ENCODE measurements around the gene MS4A3. TPM values are rescaled to one million over a fixed set of nuclear protein-coding genes. Genes with fewer than 3 reads are reported as not detected.

The MS4A3 gene
- total and polyA plus RNA-seq, 2 experiments from 2014 or later: not detected

- no peak for TF ChIP-seq CTCF (conservative IDR thresholded peaks at IDR 0.05; ENCODE audit: low read depth in 2 of 2)
- no peak for TF ChIP-seq EZH2 (IDR thresholded peaks at IDR 0.05; ENCODE audit: low read depth, unreplicated experiment)
- TF ChIP-seq POLR2AphosphoS5 (IDR thresholded peaks at IDR 0.05; ENCODE audit: low read depth): no peak
- TF ChIP-seq ZNF114 (CRISPR knock-in tag; IDR thresholded peaks at IDR 0.05): no peak
These were observed 20.9 kb downstream of the MS4A3 start (continued) for GRCh38 chr11:60077216-60077817.

GRCh38 chr11:60077981-60078380 lies 21.5 kb downstream of the MS4A3 start:
- no peaks in the 10 kb centered on the region for H3K36me3 ChIP-seq (ENCODE audit: insufficient read depth)
- Mint-ChIP-seq H3K4me3 (no peak overlapping the region), H3K36me3 (ENCODE audit: low read depth) (peaks cover 10% of the 10 kb centered on the region; the same call in 2 of the 3 replicates), H3K27me3 (ENCODE audit: insufficient read depth, low read depth, poor library complexity) (peaks cover 9% of the 10 kb centered on the region), H3K4me1 (no peaks in the 10 kb centered on the region), H3K9me3 (peaks cover 12% of the 10 kb centered on the region; the same call in 2 of the 3 replicates), H3K27ac (no peak overlapping the region)
- H3K4me3 ChIP-seq: no peak overlapping the region
- no peaks in the 10 kb centered on the region; the same call in 1 of the 2 replicates for H3K4me1 ChIP-seq (ENCODE audit: insufficient read depth)
- H3F3A ChIP-seq (replicated peaks; ENCODE audit: low read depth): no peaks in the 10 kb centered on the region
- ATAC-seq (no peak), DNase-seq (ENCODE audit: low spot score) (no peak)
- no peak overlapping the region for H3K27ac ChIP-seq (ENCODE audit: low read depth)
- no peaks in the 10 kb centered on the region; the same call in 1 of the 2 replicates for H3K9me2 ChIP-seq (ENCODE audit: insufficient read depth)
- H4K20me1 ChIP-seq (replicated peaks; ENCODE audit: insufficient read depth): no peaks in the 10 kb centered on the region
- no peaks in the 10 kb centered on the region for H3K79me2 ChIP-seq (replicated peaks; ENCODE audit: insufficient read depth)
- no peak overlapping the region for H2AFZ ChIP-seq
- no peak overlapping the region for H3K4me2 ChIP-seq
- no peaks in the 10 kb centered on the region for H3K27me3 ChIP-seq (ENCODE audit: insufficient read depth)
- TF ChIP-seq POLR2AphosphoS5 (IDR thresholded peaks at IDR 0.05; ENCODE audit: low read depth) (no peak), JUNB (IDR thresholded peaks at IDR 0.05; ENCODE audit: unreplicated experiment) (no peak), CTCF (conservative IDR thresholded peaks at IDR 0.05; ENCODE audit: low read depth in 2 of 2) (no peak), STAT1 (IDR thresholded peaks at IDR 0.05; ENCODE audit: unreplicated experiment) (no peak), REST (IDR thresholded peaks at IDR 0.05; ENCODE audit: unreplicated experiment) (no peak), ZNF462 (CRISPR knock-in tag; IDR thresholded peaks at IDR 0.05) (no peak), CREB1 (CRISPR knock-in tag; IDR thresholded peaks at IDR 0.05; ENCODE audit: low read depth) (no peak), EZH2phosphoT487 (IDR thresholded peaks at IDR 0.05; ENCODE audit: unreplicated experiment) (no peak)

All from GM23338 (cell line).